NCI-H1092 treated with DMSO at 0.1 percent for 48 hours (cell line): Measurements from ENCODE around the gene DBET.
"Not testable (repeated sequence)": the region's sequence is repeated elsewhere in the genome, so short reads cannot be mapped to it uniquely, and the experiment has no call there.

Experiments used
- DNase-seq: peaks from one replicate; lab custom pipeline; 2025; lab: John Stamatoyannopoulos, UW

The DBET gene

GRCh38 chr4:190049378-190050239 is 14.7 kb upstream of the DBET start:
- DNase-seq, result not testable (repeated sequence)

- not testable (repeated sequence) for DNase-seq
Observed at GRCh38 chr4:190058997-190059396, 5.3 kb upstream of the DBET start.

- DNase-seq, result not testable (repeated sequence)
Observed at GRCh38 chr4:190064805-190065204, 503 bp downstream of the DBET start.

GRCh38 chr4:190068351-190068750 is 4.0 kb downstream of the DBET start:
- not testable (repeated sequence) for DNase-seq

- not testable (repeated sequence) for DNase-seq
Observed at GRCh38 chr4:190093052-190093451, 28.8 kb downstream of the DBET start.

GRCh38 chr4:190094031-190094430 is 29.7 kb downstream of the DBET start:
- not testable (repeated sequence) for DNase-seq

GRCh38 chr4:190095335-190095734 is 31.0 kb downstream of the DBET start:
- not testable (repeated sequence) for DNase-seq

- DNase-seq, result not testable (repeated sequence)
Observed at GRCh38 chr4:190099605-190100004, 35.3 kb downstream of the DBET start.

- not testable (repeated sequence) for DNase-seq
Observed at GRCh38 chr4:190101525-190101924, 37.2 kb downstream of the DBET start.

GRCh38 chr4:190106191-190106590 is 41.9 kb downstream of the DBET start:
- not testable (repeated sequence) for DNase-seq

GRCh38 chr4:190106611-190107480 is 42.5 kb downstream of the DBET start:
- DNase-seq, result not testable (repeated sequence)

- not testable (repeated sequence) for DNase-seq
Observed at GRCh38 chr4:190107766-190108485, 43.6 kb downstream of the DBET start.

GRCh38 chr4:190108756-190109155 is 44.5 kb downstream of the DBET start:
- DNase-seq, result not testable (repeated sequence)

- not testable (repeated sequence) for DNase-seq
Observed at GRCh38 chr4:190109390-190110011, 45.2 kb downstream of the DBET start.

- not testable (repeated sequence) for DNase-seq
Observed at GRCh38 chr4:190110033-190110432, 45.7 kb downstream of the DBET start.

- not testable (repeated sequence) for DNase-seq
Observed at GRCh38 chr4:190110570-190111295, 46.4 kb downstream of the DBET start.

GRCh38 chr4:190112879-190113278 is 48.6 kb downstream of the DBET start:
- DNase-seq, result not testable (repeated sequence)

- not testable (repeated sequence) for DNase-seq
Observed at GRCh38 chr4:190114991-190115390, 50.7 kb downstream of the DBET start.
